ENCODE results near the gene CACNG4. TPM values are rescaled to one million over a fixed set of nuclear protein-coding genes. Genes with fewer than 3 reads are reported as not detected.

The CACNG4 gene
- total and polyA plus RNA-seq, 9 of the 15 experiments (the other 6 are each of a cell fraction or from before 2014, with no cell fraction given) = 0.07 TPM; not detected in 8

GRCh38 chr17:66943484-66943883 lies 21.0 kb upstream of the CACNG4 start:
- H3K9me3 ChIP-seq (replicated peaks; ENCODE audit: control insufficient read depth, insufficient read depth, low read depth, low read length) = no peaks in the 10 kb centered on the region
- no peak overlapping the region for H3K4me3 ChIP-seq
- H3K9ac ChIP-seq (ENCODE audit: insufficient read depth in 1 of 2, low read depth in 2 of 2, low read length in 2 of 2) = no peak overlapping the region
- no peak overlapping the region for H2AFZ ChIP-seq (ENCODE audit: low read depth, low read length)
- H3K27ac ChIP-seq (ENCODE audit: extremely low read depth, low read depth, low read length) = no peak overlapping the region
- no peak for FAIRE-seq
- WGBS (ENCODE audit: insufficient coverage, low coverage, missing lambda C conversion rate) = 8% methylated on average over 6 of the region's 6 CpGs
- peaks cover 37 to 86% of the 10 kb centered on the region in 2 experiments for H3K27me3 ChIP-seq (ENCODE audit: control insufficient read depth in 2 of 2, insufficient read depth in 2 of 2, low read length in 2 of 2)
- no peaks in the 10 kb centered on the region; a peak in 1 of 5 replicates for H3K4me1 ChIP-seq (replicated peaks in 1 of 2; ENCODE audit: control insufficient read depth in 2 of 2, insufficient read depth in 2 of 2, low read length in 2 of 2)
- TF ChIP-seq FOSL1 (tag; conservative IDR thresholded peaks at IDR 0.05) = peak; percentile 52
- no peak for TF ChIP-seq ESRRA (IDR thresholded peaks at IDR 0.05; ENCODE audit: borderline replicate concordance, low read depth)
- H3K9me1 ChIP-seq (ENCODE audit: control insufficient read depth, insufficient read depth, low read length) = no peaks in the 10 kb centered on the region
- H4K20me1 ChIP-seq (replicated peaks; ENCODE audit: control insufficient read depth, insufficient read depth, low read length) = no peaks in the 10 kb centered on the region; the same call in 1 of the 2 replicates
- no peaks in the 10 kb centered on the region for H3K79me2 ChIP-seq (ENCODE audit: control insufficient read depth, insufficient read depth, low read length)
- CTCF ChIA-PET (ENCODE audit: low intra/inter-chr PET ratio) = no interaction called here
- BruUV-seq (replicated peaks) = no TSS peak
- no peak for ATAC-seq
- in situ Hi-C loops (cut with MboI) (no loop called here), intact Hi-C loops (cut with micrococcal nuclease) (no loop called here)
- no peak for DNase-seq (ENCODE audit: extremely low read depth in 1 of 4, low spot score in 3 of 4)
- no peak overlapping the region for H3K4me2 ChIP-seq (ENCODE audit: insufficient read depth, low read length)
- POLR2A ChIA-PET = interaction anchor here (1.2 kb wide), 1 partner anchor 14 kb away, joined by 7 read pairs; no protein-coding TSS in a partner anchor
- no peaks in the 10 kb centered on the region for H3K36me3 ChIP-seq (ENCODE audit: control insufficient read depth, insufficient read depth, low read length)

- CTCF ChIA-PET (ENCODE audit: low intra/inter-chr PET ratio) = no interaction called here
- no peak overlapping the region for H3K4me2 ChIP-seq (ENCODE audit: insufficient read depth, low read length)
- intact Hi-C loops (cut with micrococcal nuclease) = no loop called here
- POLR2A ChIA-PET = interaction anchor here (0.6 to 1.2 kb wide), 3 partner anchors 12 to 1549 kb away, joined by 3 to 7 read pairs (median 3); no protein-coding TSS in a partner anchor
- H3K9me1 ChIP-seq (ENCODE audit: control insufficient read depth, insufficient read depth, low read length) = no peaks in the 10 kb centered on the region
- H3K27me3 ChIP-seq (ENCODE audit: control insufficient read depth in 2 of 2, insufficient read depth in 2 of 2, low read length in 2 of 2) = peaks cover 42 to 88% of the 10 kb centered on the region in 2 experiments
- ATAC-seq (no peak; the same call in 2 of the 3 replicates), FAIRE-seq (no peak), DNase-seq (ENCODE audit: extremely low read depth in 1 of 4, low spot score in 3 of 4) (peak in 1 of 4 experiments; percentile 18)
- H3K4me3 ChIP-seq = no peak overlapping the region
- no peaks in the 10 kb centered on the region; a peak in 1 of 5 replicates for H3K4me1 ChIP-seq (replicated peaks in 1 of 2; ENCODE audit: control insufficient read depth in 2 of 2, insufficient read depth in 2 of 2, low read length in 2 of 2)
- H3K9ac ChIP-seq (ENCODE audit: insufficient read depth in 1 of 2, low read depth in 2 of 2, low read length in 2 of 2) = no peak overlapping the region
- TF ChIP-seq ZNF24 (IDR thresholded peaks at IDR 0.05) (peak; percentile 76), CEBPB (tag; IDR thresholded peaks at IDR 0.05) (no peak), L3MBTL2 (IDR thresholded peaks at IDR 0.05) (no peak), PBX2 (CRISPR knock-in tag; IDR thresholded peaks at IDR 0.05; ENCODE audit: low read depth) (no peak), PBX2 (tag; conservative IDR thresholded peaks at IDR 0.05; ENCODE audit: low read depth) (peak; percentile 45; the same call in 1 of the 2 replicates), ZNF174 (CRISPR knock-in tag; IDR thresholded peaks at IDR 0.05) (no peak), PURB (CRISPR knock-in tag; IDR thresholded peaks at IDR 0.05; ENCODE audit: low read depth) (no peak), CTBP1 (IDR thresholded peaks at IDR 0.05; ENCODE audit: borderline replicate concordance) (no peak)
- no peaks in the 10 kb centered on the region for H3K36me3 ChIP-seq (ENCODE audit: control insufficient read depth, insufficient read depth, low read length)
- no peak overlapping the region for H3K27ac ChIP-seq (ENCODE audit: extremely low read depth, low read depth, low read length)
- H2AFZ ChIP-seq (ENCODE audit: low read depth, low read length) = no peak overlapping the region
- H3K79me2 ChIP-seq (ENCODE audit: control insufficient read depth, insufficient read depth, low read length) = no peaks in the 10 kb centered on the region
- H3K9me3 ChIP-seq (replicated peaks; ENCODE audit: control insufficient read depth, insufficient read depth, low read depth, low read length) = no peaks in the 10 kb centered on the region
- in situ Hi-C loops (cut with MboI) = no loop called here
- 0% methylated on average over 14 of the region's 15 CpGs for WGBS (ENCODE audit: insufficient coverage, low coverage, missing lambda C conversion rate)
- no peaks in the 10 kb centered on the region; the same call in 1 of the 2 replicates for H4K20me1 ChIP-seq (replicated peaks; ENCODE audit: control insufficient read depth, insufficient read depth, low read length)
- BruUV-seq (replicated peaks) = no TSS peak
These were observed 20.0 kb upstream of the CACNG4 start for GRCh38 chr17:66944351-66945146.

All from K562 (cell line).